AG08396 (cell line): ENCODE data around the gene ANTKMT.

Experiments
- DNase-seq: peaks from one replicate; pipeline ENCODE4 v3.0.0; 2012; ENCODE audit warnings: low spot score, mixed read lengths

ANTKMT gene

DNA sequence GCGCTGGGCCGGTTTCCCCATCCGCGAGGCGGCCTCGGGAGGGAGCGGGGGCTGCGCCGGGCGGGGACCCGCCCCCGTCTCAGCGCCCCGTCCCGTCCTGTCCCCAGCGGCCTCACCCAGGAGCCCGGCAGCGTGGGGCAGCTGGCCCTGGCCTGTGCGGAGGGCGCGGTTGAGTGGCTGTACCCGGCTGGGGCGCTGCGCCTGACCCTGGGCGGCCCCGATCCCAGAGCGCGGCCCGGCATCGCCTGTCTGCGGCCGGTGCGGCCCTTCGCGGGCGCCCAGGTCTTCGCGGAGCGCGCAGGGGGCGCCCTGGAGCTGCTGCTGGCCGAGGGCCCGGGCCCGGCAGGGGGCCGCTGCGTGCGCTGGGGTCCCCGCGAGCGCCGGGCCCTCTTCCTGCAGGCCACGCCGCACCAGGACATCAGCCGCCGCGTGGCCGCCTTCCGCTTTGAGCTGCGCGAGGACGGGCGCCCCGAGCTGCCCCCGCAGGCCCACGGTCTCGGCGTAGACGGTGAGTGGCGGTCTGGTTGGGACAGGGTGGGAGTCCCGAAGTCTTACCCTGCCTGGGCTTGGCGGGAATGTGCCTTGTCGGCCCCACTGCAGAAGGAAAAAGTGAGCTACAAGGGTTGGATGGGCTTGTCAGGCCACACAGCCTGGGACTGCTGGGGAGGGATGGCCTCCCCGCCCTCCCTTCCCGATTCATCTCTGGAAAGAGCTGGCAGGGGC is 5.3 kb upstream of the ANTKMT start:
- peak; percentile 56 for DNase-seq

- peak; percentile 80 for DNase-seq
These were observed 4.8 kb upstream of the ANTKMT start for GRCh38 chr16:716200-716568.

DNA sequence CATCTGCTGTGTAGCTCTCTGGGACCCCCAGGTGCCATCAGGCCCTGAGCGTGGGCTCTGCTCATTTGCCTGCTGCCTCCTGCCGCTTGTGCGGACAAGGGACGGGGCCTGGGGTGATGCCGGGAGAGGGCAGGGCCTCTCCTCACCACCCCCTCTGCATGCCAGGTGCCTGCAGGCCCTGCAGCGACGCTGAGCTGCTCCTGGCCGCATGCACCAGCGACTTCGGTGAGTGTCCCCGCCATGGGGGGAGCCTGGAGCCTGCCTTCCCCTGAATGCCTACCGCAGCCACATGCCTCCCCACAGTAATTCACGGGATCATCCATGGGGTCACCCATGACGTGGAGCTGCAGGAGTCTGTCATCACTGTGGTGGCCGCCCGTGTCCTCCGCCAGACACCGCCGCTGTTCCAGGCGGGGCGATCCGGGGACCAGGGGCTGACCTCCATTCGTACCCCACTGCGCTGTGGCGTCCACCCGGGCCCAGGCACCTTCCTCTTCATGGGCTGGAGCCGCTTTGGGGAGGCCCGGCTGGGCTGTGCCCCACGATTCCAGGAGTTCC is 4.1 kb upstream of the ANTKMT start:
- DNase-seq: no peak

- DNase-seq: no peak
These were observed 3.3 kb upstream of the ANTKMT start for GRCh38 chr16:717450-718245.

DNA sequence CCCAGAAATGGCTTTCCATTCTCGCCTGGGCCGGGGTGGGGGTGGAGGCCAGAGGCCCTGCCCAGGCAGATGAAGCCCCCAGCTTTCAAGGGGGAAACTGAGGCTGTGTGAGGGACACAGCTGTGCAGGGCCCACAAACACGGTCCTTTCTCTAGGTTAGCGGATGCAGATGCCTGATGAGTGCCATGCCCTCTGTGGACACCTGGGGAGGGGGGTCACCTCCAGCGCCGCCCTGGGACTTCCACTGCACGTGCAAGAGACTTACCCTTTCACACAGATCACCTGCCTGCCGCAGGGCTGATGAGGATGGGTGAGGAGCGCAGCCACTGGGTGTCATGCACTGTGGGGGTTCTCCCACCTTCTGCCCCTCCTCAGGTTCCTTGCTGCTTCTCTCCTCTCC is 2.6 kb upstream of the ANTKMT start:
- no peak for DNase-seq

- no peak for DNase-seq
These were observed 2.0 kb upstream of the ANTKMT start for GRCh38 chr16:718922-719321.

DNA sequence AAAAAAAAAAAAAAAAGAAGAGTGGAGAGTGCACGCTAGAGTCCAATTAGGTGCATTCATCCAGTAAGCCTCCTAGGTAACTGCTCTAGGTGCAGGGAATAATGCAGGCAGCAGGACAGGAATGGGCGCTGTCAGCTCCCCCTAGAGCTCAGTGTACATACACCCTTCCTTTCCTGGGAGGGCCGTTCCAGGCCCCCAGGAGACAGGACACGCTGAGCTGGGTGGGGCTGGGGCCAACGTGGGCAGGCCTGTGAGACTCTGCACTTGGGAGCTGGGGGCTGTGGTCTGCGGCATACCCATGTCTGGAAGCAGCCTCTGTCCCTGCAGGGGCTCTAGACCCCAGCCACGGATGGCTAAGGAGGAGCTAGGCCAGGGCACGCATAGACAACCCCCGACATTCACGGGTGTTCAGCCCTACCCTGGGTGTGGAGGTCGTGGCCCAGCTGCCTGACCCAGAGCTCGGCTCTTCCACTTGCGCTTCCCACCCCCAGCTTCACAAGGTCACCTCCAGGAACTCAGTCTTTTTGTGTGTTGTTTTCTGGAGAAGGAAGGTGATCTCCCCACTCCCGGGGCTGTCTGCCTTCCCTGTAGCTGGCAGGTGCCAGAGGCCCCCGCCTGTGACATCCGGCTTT is 1.0 kb upstream of the ANTKMT start:
- DNase-seq: no peak

DNA sequence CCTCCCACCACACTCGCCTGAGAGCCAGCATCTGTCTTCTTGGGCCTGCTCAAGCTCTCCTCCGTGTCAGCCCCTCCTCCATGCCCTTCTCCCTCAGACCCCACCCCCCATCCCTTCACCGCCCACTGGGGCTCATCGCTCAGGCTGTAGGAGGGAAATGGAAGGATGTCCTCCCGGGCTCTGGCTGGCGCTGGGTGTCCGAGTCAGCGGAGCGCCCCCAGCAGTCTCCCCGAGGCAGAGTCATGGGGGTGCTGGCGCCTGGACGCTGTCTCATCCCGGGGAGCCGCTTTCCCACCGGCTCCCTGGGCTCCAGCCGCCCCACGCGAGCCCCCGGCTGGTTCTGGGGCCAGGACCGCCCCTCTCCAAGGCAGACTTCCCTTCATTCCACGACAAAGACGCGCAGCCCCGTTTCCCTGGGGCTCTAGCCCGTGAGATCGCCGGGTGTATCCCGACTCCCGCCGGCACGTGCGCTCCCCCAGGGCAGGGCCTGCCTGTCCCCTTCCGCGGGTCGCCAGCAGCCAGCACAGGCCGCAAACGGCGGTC is 428 bp upstream of the ANTKMT start:
- DNase-seq: peak; percentile 79

DNA sequence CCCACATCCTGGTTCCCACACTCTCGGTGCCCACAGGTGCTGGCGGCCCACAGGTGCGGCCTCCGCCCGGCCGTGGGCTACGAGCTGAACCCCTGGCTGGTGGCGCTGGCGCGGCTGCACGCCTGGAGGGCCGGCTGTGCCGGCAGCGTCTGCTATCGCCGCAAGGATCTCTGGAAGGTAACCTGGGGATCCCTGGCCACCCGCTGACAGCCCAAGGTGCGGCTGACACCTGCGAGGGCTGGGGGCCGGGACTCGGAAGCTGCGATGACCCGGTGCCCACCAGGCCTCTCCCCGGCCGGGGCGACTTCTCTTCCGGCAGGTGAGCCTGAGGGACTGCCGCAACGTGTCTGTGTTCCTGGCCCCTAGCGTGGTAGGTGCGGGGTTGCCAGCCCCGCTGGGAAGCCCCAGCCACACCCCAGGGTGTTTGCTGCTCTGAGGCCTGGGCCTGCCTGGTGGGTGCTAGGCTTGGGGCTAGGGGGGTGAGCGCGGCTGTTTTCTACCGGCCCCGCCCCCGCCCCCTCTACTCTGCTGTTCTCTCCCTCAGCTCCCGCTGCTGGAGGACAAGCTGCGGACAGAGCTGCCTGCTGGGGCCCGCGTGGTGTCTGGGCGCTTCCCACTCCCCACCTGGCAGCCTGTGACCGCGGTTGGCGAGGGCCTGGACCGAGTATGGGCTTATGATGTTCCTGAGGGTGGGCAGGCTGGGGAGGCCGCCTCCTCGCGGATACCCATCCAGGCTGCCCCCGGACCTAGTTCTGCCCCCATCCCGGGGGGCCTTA is 1.0 kb downstream of the ANTKMT start:
- no peak for DNase-seq

GRCh38 chr16:722835-723633 is 2.1 kb downstream of the ANTKMT start:
- DNase-seq: no peak

GRCh38 chr16:723695-724094 is 2.7 kb downstream of the ANTKMT start:
- no peak for DNase-seq

DNA sequence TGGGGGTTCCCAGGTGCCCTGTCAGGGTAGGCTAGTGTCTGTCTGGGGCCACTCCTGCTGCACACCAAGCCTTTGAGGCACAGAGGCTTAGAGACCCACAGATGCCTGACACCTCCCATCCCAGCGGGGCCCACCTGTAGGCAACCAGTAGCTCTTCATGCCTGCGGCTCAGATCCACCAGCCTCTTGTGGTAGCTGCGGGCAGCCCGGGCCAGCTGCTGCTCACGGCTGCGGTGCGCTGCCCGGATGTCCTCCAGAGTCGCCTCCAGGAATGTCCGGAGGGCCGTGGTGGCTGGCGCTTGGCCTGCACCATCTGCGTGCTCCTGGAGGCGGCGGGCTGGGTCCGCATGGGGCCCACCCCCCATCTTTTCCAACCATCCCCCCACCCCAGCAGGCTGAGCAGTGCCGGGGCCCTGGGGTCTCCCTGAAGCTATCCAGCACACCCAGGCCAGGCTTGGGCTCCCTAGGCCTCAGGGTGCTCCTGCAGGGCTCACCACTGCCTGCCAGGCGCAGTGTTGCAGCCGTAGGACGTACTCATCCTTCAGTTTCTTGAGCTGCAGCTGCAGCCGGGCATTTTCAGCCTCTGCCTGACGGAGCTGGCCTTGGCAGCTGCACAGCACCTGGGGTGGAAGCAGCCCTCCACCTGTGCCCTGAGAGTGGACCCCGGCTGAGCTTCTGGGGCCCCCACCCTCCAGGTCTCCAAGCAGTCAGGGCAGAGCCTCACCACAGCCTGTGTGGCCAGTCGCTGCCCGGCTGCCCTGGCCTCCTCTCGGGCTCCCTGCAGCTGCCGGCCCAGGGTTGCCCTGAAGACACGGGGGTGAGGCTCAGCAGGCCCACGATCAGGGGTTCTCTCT is 3.5 kb downstream of the ANTKMT start:
- DNase-seq: no peak

DNA sequence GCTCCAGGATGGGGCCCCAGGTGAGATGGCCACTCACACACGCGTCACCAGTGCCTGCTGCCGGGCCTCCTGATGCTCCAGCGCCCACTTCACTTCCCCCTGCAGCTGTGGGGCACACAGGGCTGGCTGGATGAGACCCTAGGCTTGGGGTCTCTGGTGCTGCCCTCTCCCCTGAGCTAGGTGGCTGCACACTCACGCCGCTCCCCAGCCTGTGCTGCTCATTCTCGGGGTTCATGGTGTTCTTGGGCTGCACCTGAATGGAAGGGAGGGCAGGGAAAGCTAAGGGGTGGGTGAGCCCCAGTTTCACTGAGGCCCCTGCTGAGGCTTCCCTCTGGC is 4.1 kb downstream of the ANTKMT start:
- DNase-seq: no peak

DNA sequence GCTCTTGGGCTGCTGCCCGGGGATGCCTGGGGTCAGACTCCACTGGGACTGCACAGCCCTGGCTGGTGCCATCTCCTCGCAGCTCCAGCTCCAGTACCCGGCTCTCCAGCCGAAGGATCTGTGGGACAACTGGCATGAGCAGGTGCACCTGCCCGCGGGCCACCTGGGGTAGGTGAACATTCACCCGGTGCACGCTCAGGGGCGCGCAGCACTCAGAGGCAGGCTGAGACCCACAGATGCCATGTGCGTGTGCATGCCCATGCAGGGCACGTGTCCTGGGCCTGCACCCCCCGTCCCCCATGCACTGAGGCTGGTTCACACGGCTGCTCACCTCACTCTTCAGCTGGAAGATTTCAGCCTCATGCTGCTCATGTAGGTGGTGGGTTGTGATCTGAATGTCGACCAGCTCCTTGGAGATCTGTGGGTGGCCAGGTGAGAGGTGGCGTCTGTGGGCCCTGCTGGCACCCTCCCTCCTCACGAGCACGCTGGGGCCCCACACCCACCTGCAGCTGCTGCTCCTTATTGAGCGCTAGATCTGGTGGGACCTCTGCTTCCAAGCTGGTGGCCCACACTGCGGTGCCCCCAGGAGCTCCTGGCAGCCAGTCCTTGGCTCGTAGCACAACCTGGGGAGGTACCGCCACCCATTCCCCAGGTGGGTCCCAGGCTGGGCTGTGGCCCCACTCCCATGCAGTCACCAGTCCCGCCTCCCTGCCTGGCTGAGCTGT is 4.7 kb downstream of the ANTKMT start:
- no peak for DNase-seq

GRCh38 chr16:726188-726437 is 5.2 kb downstream of the ANTKMT start:
- DNase-seq: no peak

GRCh38 chr16:726438-727290 is 5.7 kb downstream of the ANTKMT start, which contains the start of the genes CCDC78 and HAGHL:
Gene CCDC78 (minus strand): TSS chr16:726443. CDS start chr16:726367, 76 bp downstream.
Gene HAGHL (plus strand): TSS chr16:727106. CDS start chr16:727510, 404 bp downstream.
- DNase-seq: peak; percentile 75

- no peak for DNase-seq
These were observed 6.5 kb downstream of the ANTKMT start for GRCh38 chr16:727291-727977.
